ENCODE measurements around the gene HMG20A.
A peak's percentile ranks its signal among the peaks of the same experiment; 100 is the strongest.

HMG20A gene

GRCh38 chr15:77479015-77479414 is 58.3 kb downstream of the HMG20A start:
- DNase-seq = no peak

GRCh38 chr15:77480859-77481633 is 60.4 kb downstream of the HMG20A start:
- DNase-seq = no peak

DNA sequence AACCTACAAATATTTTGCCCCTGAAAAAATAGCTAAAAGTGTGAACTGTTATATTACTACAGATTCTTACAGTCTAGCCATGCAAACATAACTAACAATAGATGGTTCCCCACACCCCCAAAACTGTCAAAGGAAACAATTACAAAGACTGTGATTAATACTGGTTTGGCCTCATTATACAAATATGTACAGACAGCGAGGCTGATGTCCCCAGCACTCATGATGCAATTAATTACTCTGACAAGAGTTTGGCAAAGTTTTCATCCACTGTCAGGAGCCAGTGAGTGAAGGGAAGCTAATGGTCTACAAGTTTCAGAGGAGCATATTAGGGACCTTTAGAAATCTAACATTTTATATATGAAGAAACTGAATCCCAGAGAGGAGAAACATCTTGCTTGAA is 61.0 kb downstream of the HMG20A start:
- DNase-seq = no peak

DNA sequence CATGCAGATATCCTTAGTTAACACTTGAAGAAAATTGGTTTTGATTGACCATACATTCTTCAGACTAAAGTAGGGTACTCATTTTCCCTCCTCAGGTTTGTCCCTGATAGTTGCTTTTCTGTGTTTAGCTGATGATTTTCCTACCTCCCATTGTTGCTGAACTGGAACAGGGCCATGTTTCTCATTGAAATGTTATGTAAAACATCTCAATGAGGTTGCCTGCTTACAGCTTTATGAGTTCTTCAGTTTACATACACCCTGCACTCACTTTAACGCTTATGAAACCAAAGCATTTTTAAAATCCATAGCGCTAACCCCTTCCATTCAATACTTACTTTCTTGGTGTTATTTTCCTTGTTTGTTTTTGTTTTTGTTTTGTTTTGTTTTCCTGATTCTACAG is 61.9 kb downstream of the HMG20A start:
- DNase-seq = no peak

GRCh38 chr15:77483425-77484140 is 62.9 kb downstream of the HMG20A start:
- DNase-seq = no peak

GRCh38 chr15:77484994-77485393 is 64.3 kb downstream of the HMG20A start:
- DNase-seq = no peak

- DNase-seq = peak in 1 of 3 donors; percentile 22
These were observed 66.1 kb downstream of the HMG20A start for GRCh38 chr15:77486542-77487468.

DNA sequence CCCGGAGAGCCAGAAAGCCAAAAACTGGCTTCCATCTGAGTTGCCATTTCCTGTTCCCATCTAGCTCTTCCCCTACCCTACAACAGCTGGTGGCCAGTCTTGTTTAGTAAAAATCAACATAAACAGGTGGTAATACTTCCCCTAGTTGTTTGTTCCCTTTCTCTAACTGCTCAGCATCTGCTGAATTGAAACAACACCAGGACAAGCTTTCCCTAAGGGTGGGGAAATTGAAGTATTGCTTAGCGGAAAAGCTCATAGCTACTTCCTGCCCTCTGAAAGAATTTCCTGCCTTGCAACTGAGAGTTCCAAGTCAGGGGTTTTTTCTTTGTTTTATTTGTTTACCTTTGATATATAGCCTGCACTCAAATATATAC is 66.8 kb downstream of the HMG20A start:
- DNase-seq = no peak

DNA sequence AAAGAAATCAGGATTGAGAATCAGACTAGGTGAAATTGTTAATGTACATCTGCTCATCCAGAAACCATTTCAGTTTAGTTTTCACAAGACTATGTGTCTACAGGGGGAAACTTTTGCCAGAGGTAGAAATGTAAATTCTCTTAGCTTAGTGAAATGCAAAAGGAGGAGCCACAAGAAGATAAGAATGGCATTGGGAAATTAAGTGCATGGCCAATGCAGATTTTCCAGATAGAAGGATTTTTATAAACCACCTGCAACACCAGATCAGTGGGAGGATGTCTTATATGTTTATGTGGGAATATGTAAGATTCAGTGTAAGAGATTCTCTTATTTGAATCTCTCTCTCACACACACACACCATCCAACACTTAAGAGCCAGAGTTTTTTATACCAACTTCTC is 67.2 kb downstream of the HMG20A start:
- no peak for DNase-seq

GRCh38 chr15:77489647-77490046 is 69.0 kb downstream of the HMG20A start:
- no peak for DNase-seq

GRCh38 chr15:77493324-77493907 is 72.7 kb downstream of the HMG20A start:
- DNase-seq = peak; percentile 72 to 90 (median 88)

DNA sequence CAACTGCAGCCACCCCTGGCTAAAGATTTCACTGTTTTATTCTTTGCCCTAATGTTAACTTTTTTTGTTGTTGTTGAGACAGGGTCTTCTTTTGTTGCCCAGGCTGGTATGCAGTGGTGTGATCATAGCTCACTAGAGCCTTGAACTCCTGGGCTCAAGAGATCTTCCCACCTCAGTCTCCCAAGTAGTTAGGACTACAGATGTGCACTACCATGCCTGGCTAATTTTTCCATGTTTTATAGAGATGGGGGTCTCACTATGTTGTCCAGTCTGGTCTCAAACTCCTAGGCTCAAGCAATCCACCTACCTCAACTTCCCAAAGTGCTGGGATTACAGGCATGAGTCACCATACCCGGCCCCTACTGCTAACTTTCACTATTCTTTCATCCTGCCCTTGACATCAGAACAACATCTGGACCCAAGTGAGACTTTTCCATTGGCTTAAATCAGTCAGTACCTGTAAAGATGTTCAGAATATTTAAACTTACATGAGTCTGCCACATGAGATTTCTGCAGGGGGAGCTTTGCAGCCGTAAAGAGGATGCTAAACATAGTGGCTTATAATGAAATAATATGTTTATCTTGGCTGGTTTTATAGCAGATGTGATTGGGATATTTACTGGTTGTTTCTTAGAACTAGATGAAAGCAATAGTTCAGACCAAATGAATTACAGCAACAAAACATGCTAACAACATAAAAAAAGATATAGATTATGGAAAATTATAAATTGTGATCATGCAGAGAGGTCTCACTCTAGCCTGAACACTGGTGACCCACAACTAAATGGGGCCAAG is 73.6 kb downstream of the HMG20A start:
- no peak for DNase-seq

DNA sequence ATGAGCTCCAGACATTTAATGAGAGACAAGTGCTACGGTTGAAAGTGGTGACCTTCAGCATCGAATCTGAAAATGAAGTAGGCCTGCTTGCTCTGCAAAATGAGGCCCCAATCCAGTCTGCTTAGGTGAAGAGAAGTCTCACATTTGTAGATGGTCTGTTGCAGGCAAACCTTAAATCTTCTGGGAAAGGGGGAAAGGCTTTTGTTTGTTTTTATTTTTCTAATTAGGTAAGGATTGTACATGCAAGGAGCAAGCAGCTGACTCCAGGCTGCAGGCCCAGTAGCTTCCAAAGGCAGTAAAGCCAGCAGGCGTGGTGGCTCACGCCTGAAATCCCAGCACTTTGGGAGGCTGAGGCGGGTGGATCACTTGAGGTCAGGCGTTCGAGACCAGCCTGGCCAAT is 74.3 kb downstream of the HMG20A start:
- no peak for DNase-seq

- DNase-seq = no peak
These were observed 75.3 kb downstream of the HMG20A start for GRCh38 chr15:77495838-77496596.

GRCh38 chr15:77496715-77497109 is 76.0 kb downstream of the HMG20A start:
- peak; percentile 83 to 87 (median 86) for DNase-seq

DNA sequence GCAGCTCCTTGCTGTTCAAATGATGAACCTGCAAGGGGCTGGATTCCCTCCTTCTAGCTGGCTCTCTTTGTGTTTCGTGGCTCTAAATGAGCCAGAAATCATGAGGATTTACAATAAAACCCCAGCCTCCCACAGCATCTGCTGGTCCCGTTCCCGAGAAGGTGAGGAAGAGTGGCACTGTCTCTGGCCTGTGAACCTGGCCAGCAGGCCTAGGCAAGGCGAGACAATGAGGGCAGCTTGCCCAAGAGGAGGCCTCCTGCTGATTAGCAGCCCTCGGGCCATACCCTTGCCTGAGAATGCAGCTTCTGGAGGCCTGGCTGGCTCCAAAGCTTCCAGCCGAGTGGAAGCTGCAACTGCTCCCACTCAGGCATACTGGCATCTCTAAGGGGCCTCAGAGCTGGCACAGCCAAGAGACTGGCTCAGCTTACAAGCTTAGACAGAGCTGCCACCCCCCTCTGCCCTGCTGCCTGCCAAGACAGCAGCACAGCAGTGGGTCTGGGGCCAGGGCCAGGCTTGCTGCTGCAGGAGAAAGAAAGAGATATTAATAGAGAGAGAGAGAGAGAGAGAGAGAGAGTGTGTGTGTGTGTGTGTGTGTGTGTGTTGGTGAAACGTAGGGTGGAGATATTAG is 76.5 kb downstream of the HMG20A start:
- no peak for DNase-seq

DNA sequence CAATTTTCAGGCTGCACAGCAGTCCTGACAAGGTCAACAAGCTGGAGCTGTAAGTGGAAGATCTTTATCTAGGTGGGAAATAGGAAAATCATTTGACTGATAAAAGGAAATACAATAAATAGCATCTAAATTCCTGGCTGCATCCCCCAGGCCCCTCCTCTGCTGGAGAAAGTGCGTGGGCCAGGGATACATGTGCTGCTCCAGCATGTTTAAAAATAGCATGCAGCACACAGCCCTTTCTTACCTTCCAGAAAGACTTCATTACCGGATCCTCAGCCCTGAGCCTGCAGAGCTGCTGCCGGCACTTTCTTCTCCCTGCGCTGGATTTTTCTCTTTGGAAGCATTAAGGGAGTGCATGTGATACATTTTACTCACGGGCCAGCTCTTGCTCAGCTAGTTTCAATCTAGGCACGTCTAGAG is 77.3 kb downstream of the HMG20A start:
- no peak for DNase-seq

GRCh38 chr15:77499087-77499760 is 78.5 kb downstream of the HMG20A start:
- no peak for DNase-seq

DNA sequence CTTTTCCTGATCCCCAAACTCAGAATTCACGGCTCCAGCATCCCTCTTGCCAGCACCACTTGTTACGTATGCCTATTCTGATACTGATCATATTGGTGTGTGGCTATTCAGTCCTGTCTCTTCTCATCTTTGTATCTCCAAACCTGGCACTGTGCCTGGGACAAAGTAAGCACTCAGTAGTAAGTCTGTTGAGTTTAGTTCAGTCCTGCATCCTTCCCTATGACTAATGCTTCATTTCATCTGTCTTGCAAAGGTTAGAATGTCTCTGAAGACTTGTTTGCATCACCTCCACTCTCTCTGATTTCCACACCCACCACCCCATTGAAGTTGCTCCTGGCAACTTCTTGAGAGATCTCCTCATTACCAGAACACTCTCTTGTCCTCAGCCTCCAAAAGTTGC is 80.3 kb downstream of the HMG20A start:
- DNase-seq = no peak
